Limb (tissue), 2 donors: ENCODE results near the gene CACNA1G.

Experiments
- DNase-seq, 2 donors: peaks; one replicate each; pipeline ENCODE4 v3.0.0-alpha.2; 2016; ENCODE audit errors: extremely low spot score in 2 of 2

The CACNA1G gene

DNA sequence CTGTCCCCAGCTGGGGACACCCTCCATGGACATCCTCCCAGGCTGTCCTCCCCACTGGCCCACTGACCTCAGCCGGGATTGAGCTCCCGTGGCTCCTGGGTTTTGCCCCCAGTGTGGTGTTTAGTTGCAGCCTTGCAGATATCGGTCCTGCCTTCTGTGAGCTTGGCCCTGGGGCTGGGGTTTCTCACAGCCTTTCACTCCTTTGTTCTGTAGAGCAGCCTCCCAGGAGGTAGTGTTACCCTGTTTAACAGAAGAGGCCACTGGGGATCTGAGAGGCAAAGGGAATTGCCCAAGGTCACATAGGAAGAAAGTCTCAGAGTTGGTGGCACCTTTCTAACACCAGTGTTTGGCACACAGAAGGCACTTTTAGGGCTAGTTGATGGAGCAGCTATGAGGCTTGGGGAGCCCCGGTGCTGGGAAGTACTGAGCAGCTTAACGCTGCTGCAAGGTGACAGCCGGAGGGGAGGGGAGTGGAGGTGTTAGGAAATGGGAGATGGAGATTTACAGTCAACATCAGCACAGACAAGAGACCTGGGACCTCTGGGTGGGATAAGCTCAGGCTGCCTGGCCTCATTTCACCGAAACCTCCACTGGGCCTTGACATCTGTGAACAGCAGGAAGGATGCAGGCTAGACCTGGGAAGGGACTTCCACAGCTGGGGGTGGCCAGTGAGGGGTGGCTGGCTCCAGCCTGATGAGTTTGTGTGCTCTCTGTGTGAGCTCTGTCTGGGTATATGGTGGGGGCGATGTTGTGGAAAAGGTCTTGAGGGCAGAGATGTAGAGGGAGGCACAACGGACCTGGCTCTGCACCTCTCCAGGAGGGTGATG is 26.1 kb downstream of the CACNA1G start:
- DNase-seq, result no peak

DNA sequence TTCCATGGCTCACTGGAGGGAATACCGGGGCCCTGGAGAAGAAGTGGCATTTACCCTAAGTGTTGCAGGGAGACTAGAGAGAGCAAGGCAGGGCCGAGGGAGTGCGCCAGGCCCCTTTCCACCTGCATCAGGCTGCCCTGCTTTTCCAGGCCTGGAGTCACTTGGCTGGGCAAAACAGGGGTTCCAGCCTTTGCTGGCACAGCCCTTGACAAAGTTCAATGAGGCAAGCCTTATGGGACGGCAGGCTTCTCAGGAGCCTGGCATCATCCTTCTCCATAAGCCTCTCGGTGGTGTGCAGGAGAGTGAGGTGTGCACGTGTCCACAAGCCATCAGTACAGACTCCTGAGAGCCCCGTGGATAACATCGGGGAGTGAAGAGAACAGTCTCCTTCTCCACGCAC is 27.1 kb downstream of the CACNA1G start:
- DNase-seq, result no peak

GRCh38 chr17:50588391-50589049 is 28.0 kb downstream of the CACNA1G start:
- DNase-seq, result peak in 1 of 2 donors; percentile 69

DNA sequence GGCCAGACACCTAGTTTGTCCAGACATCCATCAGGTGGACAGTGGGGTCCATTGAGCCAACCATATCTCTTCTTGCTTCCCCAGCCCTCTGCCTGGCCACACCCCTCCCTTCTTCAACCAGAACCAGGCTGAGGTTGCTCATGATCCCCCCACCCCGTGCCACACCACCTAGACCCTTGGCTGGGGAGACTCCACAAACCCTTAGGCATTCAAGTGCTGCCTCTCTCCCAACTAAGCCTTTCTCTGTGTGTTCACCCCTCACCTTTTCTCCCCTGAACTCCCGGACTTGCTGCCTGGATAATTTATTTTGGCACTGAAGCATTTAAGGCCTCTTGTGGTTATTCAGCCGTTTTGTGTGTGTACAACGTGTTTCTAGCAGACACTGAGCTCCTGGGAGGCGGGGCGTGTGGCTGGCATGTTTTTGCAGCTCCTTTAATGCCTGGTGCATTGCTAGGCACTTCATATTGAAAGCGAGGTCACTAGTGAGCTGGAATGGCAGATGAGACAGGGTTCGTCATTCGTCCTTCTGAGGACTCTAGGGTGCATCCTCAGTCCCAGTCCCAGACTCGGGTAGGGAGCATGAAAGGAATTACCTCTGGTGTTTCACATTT is 28.7 kb downstream of the CACNA1G start:
- no peak for DNase-seq

DNA sequence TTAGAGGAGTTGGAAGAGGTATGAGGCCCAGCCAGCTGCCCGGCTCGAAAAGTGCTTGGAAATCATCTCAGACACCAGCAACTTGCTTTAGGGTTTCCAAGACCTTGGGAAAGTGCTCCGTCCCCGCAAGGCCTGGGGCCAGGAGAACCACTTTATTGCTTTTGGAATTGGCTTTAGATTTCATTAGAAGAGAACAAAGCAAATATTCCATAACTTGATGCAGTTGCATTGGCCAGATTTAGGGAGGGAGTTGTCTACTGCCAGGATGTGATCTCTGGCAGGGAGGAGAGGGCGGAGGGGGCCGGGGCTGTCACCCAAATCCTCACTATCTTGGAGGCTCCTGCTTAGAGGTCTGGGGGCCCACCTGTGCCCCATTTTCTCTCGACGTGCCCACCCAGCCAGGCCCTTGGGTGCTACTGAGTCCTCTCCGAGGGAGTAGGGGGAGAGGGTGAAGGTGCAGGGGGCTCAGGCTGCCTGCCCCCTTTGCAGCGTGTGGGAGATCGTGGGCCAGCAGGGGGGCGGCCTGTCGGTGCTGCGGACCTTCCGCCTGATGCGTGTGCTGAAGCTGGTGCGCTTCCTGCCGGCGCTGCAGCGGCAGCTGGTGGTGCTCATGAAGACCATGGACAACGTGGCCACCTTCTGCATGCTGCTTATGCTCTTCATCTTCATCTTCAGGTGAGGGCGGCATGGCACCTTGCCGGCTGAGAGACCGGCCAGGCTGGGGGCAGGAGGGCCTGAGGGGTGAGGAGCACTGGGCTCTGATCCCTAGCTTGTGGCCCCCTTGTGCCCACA is 30.6 kb downstream of the CACNA1G start:
- DNase-seq, result no peak

DNA sequence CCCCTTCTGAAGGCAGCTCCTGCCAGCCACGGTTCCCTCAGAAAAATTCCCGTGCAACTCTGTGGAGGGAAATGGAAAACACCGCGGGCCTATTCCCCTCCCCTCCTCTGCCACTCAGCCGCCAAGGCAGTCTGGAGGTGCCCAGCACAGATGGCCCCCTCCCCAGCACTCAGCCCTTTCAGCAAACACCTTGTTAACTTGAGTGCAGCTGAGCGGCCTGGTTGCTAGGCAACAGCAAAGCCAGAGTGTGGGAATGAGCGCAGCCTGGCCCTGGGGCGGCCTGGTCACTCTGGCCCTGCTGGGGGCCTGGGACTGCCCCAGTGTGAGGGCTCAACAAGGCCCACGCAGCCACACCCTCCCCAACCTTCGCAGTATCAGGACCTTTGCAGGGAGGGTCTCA is 32.8 kb downstream of the CACNA1G start:
- peak; percentile 35 to 71 for DNase-seq

DNA sequence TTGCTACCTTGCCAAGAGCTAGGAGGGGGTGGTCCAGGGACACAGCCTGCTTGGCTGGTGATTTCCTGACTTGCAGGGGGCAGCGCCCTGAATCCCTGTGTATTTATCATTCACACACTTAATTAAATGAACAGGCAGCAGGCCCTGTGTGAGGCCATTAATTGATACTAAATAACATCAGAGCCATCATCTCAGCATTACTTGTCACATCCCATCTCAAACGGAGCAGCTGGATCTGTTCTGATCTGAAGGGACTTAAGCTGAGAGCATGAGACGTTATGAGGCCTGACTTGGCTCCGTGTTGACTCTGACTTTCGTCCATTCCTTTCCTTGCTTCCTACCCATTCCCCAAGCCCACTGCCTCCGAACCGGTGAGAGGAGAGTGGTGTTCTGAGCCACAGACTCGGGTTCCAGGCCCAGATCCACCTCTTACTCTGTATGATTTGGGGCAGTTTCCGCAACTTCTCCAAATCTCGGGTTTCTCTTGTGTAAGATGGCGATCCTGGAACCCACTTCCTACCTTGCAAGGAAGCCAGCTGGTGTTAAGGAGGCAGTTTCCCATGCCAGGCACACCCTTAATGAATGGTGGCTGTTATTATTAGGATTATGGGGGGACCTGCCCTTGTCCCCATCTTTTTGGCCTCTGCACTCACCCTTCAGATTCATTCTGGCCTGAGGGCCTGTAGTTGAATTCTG is 33.8 kb downstream of the CACNA1G start:
- no peak for DNase-seq

DNA sequence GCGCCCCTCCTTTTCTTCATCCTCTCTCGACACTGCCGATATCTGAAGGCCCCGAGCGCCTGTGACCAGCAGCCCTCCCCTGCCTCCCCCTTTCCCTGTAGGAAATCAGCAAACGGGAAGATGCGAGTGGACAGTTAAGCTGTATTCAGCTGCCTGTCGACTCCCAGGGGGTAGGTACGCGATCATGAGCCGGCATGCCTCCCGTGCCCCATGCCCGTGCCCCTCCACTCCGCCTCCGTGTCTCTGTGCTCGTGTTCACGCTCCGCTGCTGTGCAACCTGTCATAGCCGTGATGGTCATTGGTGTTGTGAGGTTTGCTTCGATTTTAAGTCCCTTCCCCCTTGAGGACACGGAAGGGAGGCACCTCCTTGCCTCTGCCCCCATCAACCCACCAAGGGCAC is 34.4 kb downstream of the CACNA1G start:
- no peak for DNase-seq

GRCh38 chr17:50596191-50597037 is 35.9 kb downstream of the CACNA1G start:
- DNase-seq, result no peak

GRCh38 chr17:50598487-50598886 is 38.0 kb downstream of the CACNA1G start:
- DNase-seq, result no peak

GRCh38 chr17:50599606-50600005 is 39.1 kb downstream of the CACNA1G start:
- no peak for DNase-seq

DNA sequence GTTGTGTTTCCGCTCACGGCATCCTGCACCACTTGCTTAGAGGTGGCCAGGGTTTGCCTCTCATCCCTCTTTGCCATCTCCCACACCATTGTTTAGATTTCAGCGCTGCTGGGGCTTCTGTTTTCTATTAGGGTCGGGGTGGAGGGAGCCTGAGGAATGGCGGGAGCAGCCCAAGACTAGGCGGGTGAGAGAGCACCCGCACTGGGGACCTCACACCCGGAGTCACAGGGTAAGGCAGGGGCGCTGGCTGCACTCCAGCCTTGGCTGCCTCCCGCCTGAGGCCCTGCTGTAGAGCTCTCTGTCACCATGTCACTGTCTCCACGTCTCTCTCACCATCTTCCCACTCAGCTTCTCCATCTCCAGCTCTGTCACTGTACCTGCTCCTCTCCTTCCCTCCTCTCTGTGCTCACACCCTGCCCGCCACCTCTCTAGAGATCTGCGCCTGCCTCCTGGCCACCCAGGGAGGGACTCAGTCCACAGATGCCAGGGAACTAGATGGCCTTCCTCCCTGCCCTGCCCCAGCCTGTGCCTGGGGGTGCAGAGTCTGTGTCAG is 41.4 kb downstream of the CACNA1G start:
- no peak for DNase-seq

GRCh38 chr17:50602836-50603235 is 42.3 kb downstream of the CACNA1G start:
- DNase-seq, result no peak

GRCh38 chr17:50603340-50603739 is 42.8 kb downstream of the CACNA1G start:
- DNase-seq, result no peak

GRCh38 chr17:50604513-50604912 is 44.0 kb downstream of the CACNA1G start:
- peak; percentile 94 for DNase-seq

DNA sequence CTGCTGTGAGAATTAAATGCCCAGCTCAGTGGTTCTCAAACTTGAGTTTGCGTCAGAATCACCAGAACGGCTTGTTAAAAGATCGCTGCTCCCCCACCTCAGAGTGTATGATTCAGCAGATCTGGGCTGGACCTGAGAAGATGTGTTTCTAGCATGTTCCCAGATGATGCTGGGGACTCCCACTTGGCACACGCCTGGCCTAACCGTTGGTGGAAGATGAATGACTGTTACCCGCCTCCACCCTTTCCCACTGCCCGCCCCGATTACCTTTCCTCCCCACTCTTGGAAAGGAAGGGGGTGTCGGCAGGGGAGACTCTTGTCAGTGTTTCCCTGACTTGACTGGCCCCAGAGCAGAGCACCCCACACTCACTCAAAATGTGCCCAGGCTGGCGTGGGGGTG is 44.9 kb downstream of the CACNA1G start:
- no peak for DNase-seq

DNA sequence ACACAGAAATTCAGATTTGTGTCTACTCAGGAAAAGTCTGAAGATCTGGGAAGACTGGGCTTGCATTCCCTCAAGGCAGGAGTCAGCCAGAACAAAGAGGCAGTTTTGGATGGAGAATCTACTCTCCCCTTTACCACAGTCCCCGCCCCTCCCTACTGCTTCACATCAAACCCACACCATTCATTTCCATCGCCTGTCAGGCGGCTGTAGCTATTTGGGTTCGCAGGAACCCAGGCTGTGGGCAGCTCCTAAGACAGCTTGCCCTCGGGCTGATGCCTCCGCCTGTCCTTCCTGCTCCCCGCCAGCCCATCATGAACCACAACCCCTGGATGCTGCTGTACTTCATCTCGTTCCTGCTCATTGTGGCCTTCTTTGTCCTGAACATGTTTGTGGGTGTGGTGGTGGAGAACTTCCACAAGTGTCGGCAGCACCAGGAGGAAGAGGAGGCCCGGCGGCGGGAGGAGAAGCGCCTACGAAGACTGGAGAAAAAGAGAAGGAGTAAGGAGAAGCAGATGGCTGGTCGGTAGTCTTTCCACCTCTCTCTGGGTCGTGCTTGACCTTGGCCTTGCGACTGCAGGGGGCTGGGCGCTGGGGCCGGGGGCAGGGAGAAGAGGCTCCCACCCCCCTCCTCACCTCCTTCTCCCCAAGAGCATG is 47.1 kb downstream of the CACNA1G start:
- no peak for DNase-seq

DNA sequence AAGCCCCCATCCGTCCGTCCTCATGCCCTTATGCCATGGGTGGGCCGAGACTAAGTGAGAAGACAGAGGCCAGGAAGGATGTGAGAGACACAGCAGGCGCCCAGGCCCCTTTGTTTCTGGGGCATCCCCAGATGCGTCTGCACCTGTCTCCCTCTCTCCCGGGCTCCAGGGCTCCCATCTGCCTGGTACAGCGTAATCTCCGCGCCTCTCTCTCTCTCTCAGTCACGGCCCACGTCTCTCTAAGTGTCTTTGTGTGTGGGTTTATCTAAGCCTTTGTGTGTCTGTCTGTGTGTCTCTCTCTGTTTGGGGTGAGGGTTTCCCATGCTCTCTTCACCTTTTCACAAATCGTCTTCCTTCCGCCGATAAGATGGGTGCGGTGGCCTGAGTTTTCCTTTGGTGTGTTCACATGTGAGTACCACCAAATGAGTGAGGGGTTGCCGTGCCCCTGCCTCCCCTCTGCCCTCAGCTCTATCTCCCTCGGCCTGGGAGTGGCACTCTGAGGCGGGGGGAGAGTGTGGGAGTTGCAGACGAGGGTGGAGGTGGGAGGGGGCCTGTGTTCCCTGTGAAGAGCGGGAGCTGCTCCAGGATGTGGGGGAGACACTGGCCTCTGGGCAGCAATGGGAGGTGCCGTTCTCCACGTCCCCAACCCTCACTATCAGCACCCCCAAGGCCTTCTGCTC is 48.3 kb downstream of the CACNA1G start:
- DNase-seq, result no peak
